Adrenal gland (tissue), 19 donors: Measurements from ENCODE around the gene USP38. TPM values are rescaled to one million over a fixed set of nuclear protein-coding genes. Genes with fewer than 3 reads are reported as not detected.

Experiments
- DNase-seq, 7 donors: peaks; one replicate each; pipeline ENCODE4 v3.0.0-alpha.2; 2019 to 2020
- H3K27ac ChIP-seq, 5 donors: fragments of 200-600 bp; sonication (generic) in 4 of 5; 1 replicate in 3 of 5; 2 replicates in 2 of 5; pipeline versions ENCODE4 v1.5.1 to v1.8.0; 2016 to 2020; ENCODE audit warnings: mild to moderate bottlenecking in 1 of 5
- H3K27me3 ChIP-seq: fragments of 200-600 bp; 2 replicates; pipeline ENCODE4 v1.8.0; 2021
- H3K36me3 ChIP-seq, 2 donors: fragments of 200-600 bp; replicated peaks in 1 of 2; 1 replicate in 1 of 2; 2 replicates in 1 of 2; pipeline versions ENCODE4 v1.5.1 to v1.8.0; 2018 to 2022
- H3K4me1 ChIP-seq, 2 donors: fragments of 200-600 bp; replicated peaks in 1 of 2; 1 replicate in 1 of 2; 2 replicates in 1 of 2; pipeline versions ENCODE4 v1.5.1 to v1.8.0; 2018 to 2021
- H3K4me3 ChIP-seq, 4 donors: fragments of 200-600 bp; sonication (generic) in 3 of 4; one replicate each; pipeline ENCODE4 v1.5.1; 2016 to 2018
- H3K9me3 ChIP-seq, 3 donors: fragments of 200-600 bp; sonication (generic) in 1 of 3; replicated peaks in 1 of 3; 1 replicate in 2 of 3; 2 replicates in 1 of 3; pipeline versions ENCODE4 v1.5.1 to v1.8.0; 2016 to 2021
- CTCF ChIP-seq, 6 experiments: fragments of 450-650 bp in 4 of 6; fragments of 200-600 bp in 2 of 6; sonication (generic) in 1 of 6; IDR thresholded peaks; 1 replicate in 5 of 6; 2 replicates in 1 of 6; pipeline versions ENCODE4 v1.5.1 to v1.8.0; 2016 to 2021; ENCODE audit warnings: antibody characterized with exemption in 6 of 6, mild to moderate bottlenecking in 2 of 6, moderate library complexity in 1 of 6
- POLR2A ChIP-seq, 2 donors: fragments of 450-650 bp; IDR thresholded peaks; one replicate each; pipeline ENCODE4 v1.6.1; 2017; ENCODE audit warnings: antibody characterized with exemption in 2 of 2, mild to moderate bottlenecking in 2 of 2, moderate library complexity in 1 of 2
- WGBS, 4 donors: extraction: QIAGEN DNeasy Blood & Tissue Kit in 2 of 4; methylation state at CpG; one replicate each; pipeline versions ENCODE4 v1.1.5 to v1.1.7; 2013 to 2017; 5-methylcytosine and 5-hydroxymethylcytosine counted together
- intact Hi-C, 2 donors: fragments of 100-400 bp; cut with DNase I; formaldehyde crosslinking; loops; one replicate each; pipeline versions ENCODE4 v1.14.1 to v1.15.0; 2022 to 2023
- long read RNA-seq, 10 donors: library from polyadenylated mRNA in 3 of 10; unstranded in 2 of 10; stranded (forward) in 1 of 10; transcript quantifications; one replicate each; pipeline ENCODE4 v2.0.0 and lab custom pipeline, GENCODE V29; 2021 to 2026
- polyA plus RNA-seq, 3 donors: library from polyadenylated mRNA; stranded (reverse); fragments of 200-250 nt in 2 of 3; fragments of 350-450 nt in 1 of 3; fragmentation: Illumina TruSeq in 1 of 3; extraction: RNeasy Lipid Tissue Mini Kit (QIAGEN cat#74804) in 1 of 3; gene quantifications; one replicate each; pipeline ENCODE4 v1.2.3, GENCODE V29; 2013 to 2014
- total RNA-seq, 9 donors: library from RNA; depleted of rRNA in 4 of 9; stranded (reverse); fragments of >200 nt in 4 of 9; fragments of 120-200 nt in 1 of 9; fragmentation: NEBNext Ultra II Directional in 1 of 9; extraction: Animal tissue kit (Norgen Biotek cat#: 25700) in 1 of 9; gene quantifications; one replicate each; pipeline versions ENCODE4 v1.1.0 to v1.2.4, GENCODE V29; 2013 to 2023
- donor health status: healthy with polysubstance abuse.
- donor health status: Bipolar disorder and iron deficiency.
- donor health status: DM: yes; HTN: yes; CAD: no.
- donor health status: DM: no; HTN: no; CAD: no.
- donor health status: DM: no; HTN: no; CAD: no.
- donor health status: DM: yes; HTN: yes; CAD: no.

The USP38 gene, protein sequence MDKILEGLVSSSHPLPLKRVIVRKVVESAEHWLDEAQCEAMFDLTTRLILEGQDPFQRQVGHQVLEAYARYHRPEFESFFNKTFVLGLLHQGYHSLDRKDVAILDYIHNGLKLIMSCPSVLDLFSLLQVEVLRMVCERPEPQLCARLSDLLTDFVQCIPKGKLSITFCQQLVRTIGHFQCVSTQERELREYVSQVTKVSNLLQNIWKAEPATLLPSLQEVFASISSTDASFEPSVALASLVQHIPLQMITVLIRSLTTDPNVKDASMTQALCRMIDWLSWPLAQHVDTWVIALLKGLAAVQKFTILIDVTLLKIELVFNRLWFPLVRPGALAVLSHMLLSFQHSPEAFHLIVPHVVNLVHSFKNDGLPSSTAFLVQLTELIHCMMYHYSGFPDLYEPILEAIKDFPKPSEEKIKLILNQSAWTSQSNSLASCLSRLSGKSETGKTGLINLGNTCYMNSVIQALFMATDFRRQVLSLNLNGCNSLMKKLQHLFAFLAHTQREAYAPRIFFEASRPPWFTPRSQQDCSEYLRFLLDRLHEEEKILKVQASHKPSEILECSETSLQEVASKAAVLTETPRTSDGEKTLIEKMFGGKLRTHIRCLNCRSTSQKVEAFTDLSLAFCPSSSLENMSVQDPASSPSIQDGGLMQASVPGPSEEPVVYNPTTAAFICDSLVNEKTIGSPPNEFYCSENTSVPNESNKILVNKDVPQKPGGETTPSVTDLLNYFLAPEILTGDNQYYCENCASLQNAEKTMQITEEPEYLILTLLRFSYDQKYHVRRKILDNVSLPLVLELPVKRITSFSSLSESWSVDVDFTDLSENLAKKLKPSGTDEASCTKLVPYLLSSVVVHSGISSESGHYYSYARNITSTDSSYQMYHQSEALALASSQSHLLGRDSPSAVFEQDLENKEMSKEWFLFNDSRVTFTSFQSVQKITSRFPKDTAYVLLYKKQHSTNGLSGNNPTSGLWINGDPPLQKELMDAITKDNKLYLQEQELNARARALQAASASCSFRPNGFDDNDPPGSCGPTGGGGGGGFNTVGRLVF
- 10 to 100 TPM; 17.5 to 37.4 (median 24.8) TPM for total RNA-seq
- 10 to 100 TPM in 1 of 3 donors, 1 to 10 TPM in 2; 3.2 to 18.7 (median 3.5) TPM for polyA plus RNA-seq
- long read RNA-seq, donor 1, full-length matches to known transcripts = 5 of 5 reads
- long read RNA-seq, donor 1, partial matches to known transcripts = 0 of 5 reads
- long read RNA-seq, donor 1, other reads (novel, unspliced or antisense) = 0 of 5 reads
- long read RNA-seq, donor 2, full-length matches to known transcripts = 7 of 7 reads
- long read RNA-seq, donor 2, partial matches to known transcripts = 0 of 7 reads
- long read RNA-seq, donor 2, other reads (novel, unspliced or antisense) = 0 of 7 reads
- long read RNA-seq, donor 3, full-length matches to known transcripts = 4 of 4 reads
- long read RNA-seq, donor 3, partial matches to known transcripts = 0 of 4 reads
- long read RNA-seq, donor 3, other reads (novel, unspliced or antisense) = 0 of 4 reads
- long read RNA-seq, donor 4, full-length matches to known transcripts = 1 of 2 reads
- long read RNA-seq, donor 4, partial matches to known transcripts = 1 of 2 reads
- long read RNA-seq, donor 4, other reads (novel, unspliced or antisense) = 0 of 2 reads
- long read RNA-seq, donor 5, full-length matches to known transcripts = 43 of 47 reads
- long read RNA-seq, donor 5, partial matches to known transcripts = 2 of 47 reads
- long read RNA-seq, donor 5, other reads (novel, unspliced or antisense) = 2 of 47 reads
- long read RNA-seq, donor 6 = 0 reads
- long read RNA-seq, donor 7, full-length matches to known transcripts = 1 of 1 reads
- long read RNA-seq, donor 7, partial matches to known transcripts = 0 of 1 reads
- long read RNA-seq, donor 7, other reads (novel, unspliced or antisense) = 0 of 1 reads
- long read RNA-seq, donor 8, full-length matches to known transcripts = 5 of 5 reads
- long read RNA-seq, donor 8, partial matches to known transcripts = 0 of 5 reads
- long read RNA-seq, donor 8, other reads (novel, unspliced or antisense) = 0 of 5 reads
- long read RNA-seq, donor 9, full-length matches to known transcripts = 4 of 4 reads
- long read RNA-seq, donor 9, partial matches to known transcripts = 0 of 4 reads
- long read RNA-seq, donor 9, other reads (novel, unspliced or antisense) = 0 of 4 reads
- long read RNA-seq, donor 10, full-length matches to known transcripts = 3 of 3 reads
- long read RNA-seq, donor 10, partial matches to known transcripts = 0 of 3 reads
- long read RNA-seq, donor 10, other reads (novel, unspliced or antisense) = 0 of 3 reads

DNA sequence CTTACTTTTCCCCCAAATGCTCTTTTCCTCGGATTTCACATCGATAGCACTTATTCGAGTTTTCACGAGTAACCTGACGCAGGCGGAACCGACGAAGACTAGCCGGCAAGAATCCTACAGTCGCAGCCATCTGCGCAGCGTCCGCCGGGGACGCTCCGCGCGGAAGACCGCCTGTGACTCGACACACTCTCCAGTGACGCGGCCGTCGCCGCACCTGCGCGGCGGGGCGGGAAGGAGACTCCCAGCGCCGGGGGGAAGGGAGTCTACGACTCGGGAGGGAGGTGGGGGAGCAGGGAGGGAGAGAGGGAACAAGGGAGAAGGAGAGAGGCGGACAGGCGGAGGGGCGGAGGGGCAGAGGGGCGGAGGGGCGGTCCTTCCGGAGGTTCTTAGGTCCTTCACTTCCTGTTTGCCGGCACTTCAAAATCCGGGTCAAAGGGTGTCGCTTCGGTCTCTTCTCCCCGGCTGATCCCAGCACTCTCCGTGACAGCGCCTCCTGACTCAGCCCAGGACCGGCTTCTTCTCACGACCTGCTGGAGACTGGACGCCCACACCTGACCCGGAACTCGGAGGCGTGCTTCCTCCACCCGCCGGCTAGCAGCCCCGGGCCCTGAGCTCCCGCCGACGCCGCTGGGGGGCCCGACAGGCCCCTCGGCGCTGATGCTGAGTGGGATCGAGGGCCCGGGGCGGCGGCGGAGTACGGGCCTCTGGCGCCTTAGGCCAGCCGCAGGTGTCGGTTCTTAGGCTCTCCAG lies at the start of gene USP38:
USP38 (plus strand) TSS at position 415 of the 750 bp plus-strand sequence. CDS start 534 bp downstream, outside the sequence.
- H3K36me3 ChIP-seq = no peaks in the 10 kb centered on the region
- WGBS, 4 donors = 0 to 1% (median 0%) methylated on average over 16 to 70 of the region's 71 CpGs
- H3K4me1 ChIP-seq = peaks cover 14 to 41% of the 10 kb centered on the region in 2 donors
- DNase-seq = peak; percentile 94 to 98 (median 95)
- TF ChIP-seq POLR2A (IDR thresholded peaks at IDR 0.05) = peak; percentile 65 to 94
- no peak for TF ChIP-seq CTCF (IDR thresholded peaks at IDR 0.05)
- intact Hi-C loops = no loop called here
- no peaks in the 10 kb centered on the region for H3K9me3 ChIP-seq
- H3K27me3 ChIP-seq = no peaks in the 10 kb centered on the region
- peak within 1 kb of the TSS; percentile 77 to 89 (median 83) for H3K4me3 ChIP-seq
- peak within 1 kb of the TSS; percentile 74 to 95 (median 90) for H3K27ac ChIP-seq

DNA sequence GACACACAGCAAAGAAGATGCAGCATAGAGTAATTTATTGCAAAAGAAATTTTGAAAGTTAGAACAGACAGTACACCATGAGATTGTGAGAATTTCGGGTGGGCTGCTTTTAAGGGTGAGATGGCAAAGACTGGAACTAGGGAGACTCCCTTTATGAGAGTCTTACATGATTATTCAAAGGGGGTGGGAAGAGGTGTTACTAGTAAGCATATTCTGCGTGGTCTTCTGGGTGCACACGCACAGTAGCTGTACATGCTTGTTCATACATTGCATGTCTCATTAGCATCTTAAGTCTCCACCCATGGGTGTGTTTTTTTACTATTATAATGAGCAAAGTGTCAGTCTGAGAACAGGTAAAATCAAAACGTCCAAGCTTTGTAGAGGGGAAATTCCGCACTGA lies 49.4 kb upstream of the USP38 start:
- 80 to 89% (median 85%) methylated on average over 5 of the region's 5 CpGs for WGBS, 4 donors
- H3K36me3 ChIP-seq = no peaks in the 10 kb centered on the region
- DNase-seq = no peak
- H3K27me3 ChIP-seq = no peaks in the 10 kb centered on the region
- no peak overlapping the region for H3K4me3 ChIP-seq
- H3K9me3 ChIP-seq = no peaks in the 10 kb centered on the region
- TF ChIP-seq CTCF (IDR thresholded peaks at IDR 0.05) (no peak), POLR2A (IDR thresholded peaks at IDR 0.05) (no peak)
- intact Hi-C loops = no loop called here
- H3K4me1 ChIP-seq = no peaks in the 10 kb centered on the region
- H3K27ac ChIP-seq = no peak overlapping the region

- Histone ChIP-seq H3K4me1 (no peaks in the 10 kb centered on the region), H3K27me3 (no peaks in the 10 kb centered on the region), H3K27ac (no peak overlapping the region), H3K9me3 (no peaks in the 10 kb centered on the region), H3K4me3 (no peak overlapping the region), H3K36me3 (no peaks in the 10 kb centered on the region)
- TF ChIP-seq CTCF (IDR thresholded peaks at IDR 0.05) = no peak
- no peak for TF ChIP-seq POLR2A (IDR thresholded peaks at IDR 0.05)
- intact Hi-C loops = no loop called here
- WGBS, 4 donors = 85 to 100% (median 90%) methylated on average over 2 to 4 of the region's 4 CpGs
- DNase-seq = no peak
Measured at GRCh38 chr4:143140696-143141095, 44.0 kb upstream of the USP38 start.
